Adrenal gland (tissue), 5 donors: ENCODE results near the gene SPATA19.

Experiments used
- CTCF ChIP-seq, 6 experiments: fragments of 450-650 bp in 4 of 6; fragments of 200-600 bp in 2 of 6; sonication (generic) in 1 of 6; IDR thresholded peaks; 1 replicate in 5 of 6; 2 replicates in 1 of 6; pipeline versions ENCODE4 v1.5.1 to v1.8.0; 2016 to 2021; ENCODE audit warnings: antibody characterized with exemption in 6 of 6, mild to moderate bottlenecking in 2 of 6, moderate library complexity in 1 of 6
- POLR2A ChIP-seq, 2 donors: fragments of 450-650 bp; IDR thresholded peaks; one replicate each; pipeline ENCODE4 v1.6.1; 2017; ENCODE audit warnings: antibody characterized with exemption in 2 of 2, mild to moderate bottlenecking in 2 of 2, moderate library complexity in 1 of 2
- donor health status: DM: no; HTN: no; CAD: no.

GRCh38 chr11:133843454-133843987, 1.8 kb downstream of the SPATA19 start:
- TF ChIP-seq POLR2A (IDR thresholded peaks at IDR 0.05) (no peak), CTCF (IDR thresholded peaks at IDR 0.05) (no peak)
